ENCODE results near the gene ZNRD2.

The ZNRD2 gene

DNA sequence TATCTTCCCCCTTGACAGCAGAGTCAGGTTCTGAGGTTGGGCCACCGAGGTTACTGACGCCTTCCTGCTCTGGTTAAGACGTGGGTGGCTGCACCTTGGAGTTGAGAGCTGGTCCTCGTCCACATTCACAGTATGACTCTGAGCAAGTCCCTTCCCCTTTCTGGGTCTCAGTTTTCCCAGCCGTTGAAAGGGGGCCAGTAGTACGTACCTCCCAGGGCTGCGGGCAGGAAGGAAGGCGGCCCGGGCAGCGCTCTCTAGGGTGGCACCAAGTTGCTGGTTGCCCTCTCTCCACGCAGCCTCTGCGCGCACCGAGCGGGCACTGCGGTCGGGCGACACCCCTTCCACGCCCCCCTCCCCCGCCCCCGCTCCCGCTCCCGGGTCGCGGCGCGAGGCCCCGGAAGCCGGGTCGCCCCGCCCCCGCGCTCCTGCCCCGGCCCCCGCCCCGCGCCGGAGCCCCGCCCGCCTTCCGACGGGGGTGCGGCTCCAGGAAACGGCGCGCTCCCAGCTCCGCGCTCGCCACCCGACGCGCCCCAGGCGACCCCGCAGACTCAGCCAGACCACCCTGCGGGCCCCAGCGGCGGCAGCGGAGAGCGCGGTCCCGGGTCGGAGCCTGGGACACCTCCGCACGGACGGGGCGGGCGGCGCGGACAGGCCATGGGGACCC is 5.4 kb downstream of the ZNRD2 start, which contains the start of gene EHBP1L1:
EHBP1L1 (plus strand) TSS at position 486 of the 664 bp plus-strand sequence. CDS start 250 bp downstream, outside the sequence.
- TF ChIP-seq FOXP2 (optimal IDR thresholded peaks at IDR 0.05; ENCODE audit: borderline replicate concordance, extremely low read depth, extremely low read length, insufficient read depth) (no peak), TAF1 (IDR thresholded peaks at IDR 0.05; ENCODE audit: borderline replicate concordance, insufficient read depth, low read length) (no peak), POLR2AphosphoS5 (IDR thresholded peaks at IDR 0.05; ENCODE audit: low read depth, low read length) (no peak), SIN3A (IDR thresholded peaks at IDR 0.05; ENCODE audit: borderline replicate concordance, insufficient read depth, low read length) (no peak; the same call in 1 of the 2 replicates), REST (IDR thresholded peaks at IDR 0.05; ENCODE audit: insufficient read depth in 1 of 2, low read depth in 2 of 2, low read length in 2 of 2) (no peak)

DNA sequence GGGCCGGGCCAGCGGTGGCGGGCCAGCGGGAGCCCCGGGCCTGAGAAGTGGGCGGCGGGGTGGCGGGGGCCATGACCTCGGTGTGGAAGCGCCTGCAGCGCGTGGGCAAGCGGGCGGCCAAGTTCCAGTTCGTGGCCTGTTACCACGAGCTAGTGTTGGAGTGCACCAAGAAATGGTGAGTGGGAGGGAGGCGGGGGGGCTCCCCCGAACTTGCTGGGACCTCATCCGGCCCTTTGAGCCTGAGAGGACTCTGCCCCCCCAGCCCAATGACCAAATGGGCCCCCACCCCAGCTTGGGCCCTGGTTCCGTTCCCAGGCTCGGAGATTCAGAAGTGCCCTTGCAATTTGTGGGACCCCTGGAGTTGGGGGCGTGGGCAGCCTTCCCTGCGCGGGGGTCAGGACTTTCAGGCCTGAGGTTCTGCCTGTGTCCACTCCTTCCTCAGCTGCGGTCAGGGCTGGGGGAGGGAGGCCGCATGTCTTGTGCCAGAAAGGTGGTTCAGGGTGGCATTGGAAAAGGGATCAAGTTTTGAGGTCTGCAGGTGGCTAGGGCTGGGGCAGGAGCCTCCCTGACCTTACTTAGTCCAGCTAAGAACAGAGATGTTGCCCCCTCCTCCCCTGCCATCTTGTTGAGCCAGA is 6.1 kb downstream of the ZNRD2 start:
- no peak for TF ChIP-seq REST (IDR thresholded peaks at IDR 0.05; ENCODE audit: insufficient read depth in 1 of 2, low read depth in 2 of 2, low read length in 2 of 2)
- TF ChIP-seq SIN3A (IDR thresholded peaks at IDR 0.05; ENCODE audit: borderline replicate concordance, insufficient read depth, low read length) = no peak
- no peak for TF ChIP-seq TAF1 (IDR thresholded peaks at IDR 0.05; ENCODE audit: borderline replicate concordance, insufficient read depth, low read length)
- TF ChIP-seq POLR2AphosphoS5 (IDR thresholded peaks at IDR 0.05; ENCODE audit: low read depth, low read length) = no peak
- TF ChIP-seq FOXP2 (optimal IDR thresholded peaks at IDR 0.05; ENCODE audit: borderline replicate concordance, extremely low read depth, extremely low read length, insufficient read depth) = no peak

DNA sequence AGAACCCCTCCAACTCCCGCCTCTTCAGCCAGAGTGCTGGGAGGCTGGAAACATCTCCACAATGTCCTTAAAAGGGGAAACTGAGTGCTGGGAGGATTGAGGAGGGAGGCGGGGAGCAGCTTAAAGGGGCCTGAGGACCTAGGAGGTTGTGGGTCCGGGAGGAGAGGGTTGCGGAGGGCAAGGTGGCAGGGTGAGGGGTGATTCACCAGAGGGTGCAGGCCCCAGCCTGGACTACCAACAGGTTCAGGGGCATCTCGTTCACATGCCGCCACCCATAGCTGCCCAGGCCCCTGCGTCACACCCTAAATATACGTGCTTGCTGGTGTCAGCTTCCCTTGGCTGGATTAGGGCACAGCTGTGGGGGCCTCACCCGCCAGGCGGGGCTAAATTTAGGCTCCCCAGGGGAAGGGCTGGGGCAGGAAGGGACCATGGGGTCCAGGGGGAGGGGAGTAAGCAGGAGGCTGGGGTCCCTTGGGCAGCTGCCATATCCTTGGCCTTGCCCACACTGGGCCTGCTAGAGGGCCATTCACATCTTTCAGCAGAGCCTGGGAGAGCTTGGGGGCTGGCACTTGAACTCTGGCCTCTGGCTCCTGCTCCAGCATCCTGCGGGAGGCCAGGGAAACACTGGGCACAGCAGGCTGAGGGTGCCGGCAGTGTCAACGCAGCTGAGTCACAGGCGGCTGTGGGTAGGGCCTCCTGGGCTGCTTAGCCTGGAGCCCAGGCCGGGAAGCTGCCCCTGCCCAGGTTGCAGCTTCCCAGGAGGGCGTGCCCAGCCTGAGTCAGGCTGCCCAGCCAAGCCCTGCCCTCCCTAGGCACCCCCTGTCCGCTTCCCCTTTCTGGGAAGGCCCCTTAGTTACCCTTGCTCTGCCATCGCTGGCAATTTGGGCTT is 6.8 kb downstream of the ZNRD2 start:
- TF ChIP-seq TAF1 (IDR thresholded peaks at IDR 0.05; ENCODE audit: borderline replicate concordance, insufficient read depth, low read length) = no peak
- no peak for TF ChIP-seq POLR2AphosphoS5 (IDR thresholded peaks at IDR 0.05; ENCODE audit: low read depth, low read length)
- no peak for TF ChIP-seq SIN3A (IDR thresholded peaks at IDR 0.05; ENCODE audit: borderline replicate concordance, insufficient read depth, low read length)
- no peak for TF ChIP-seq FOXP2 (optimal IDR thresholded peaks at IDR 0.05; ENCODE audit: borderline replicate concordance, extremely low read depth, extremely low read length, insufficient read depth)
- TF ChIP-seq REST (IDR thresholded peaks at IDR 0.05; ENCODE audit: insufficient read depth in 1 of 2, low read depth in 2 of 2, low read length in 2 of 2) = no peak

DNA sequence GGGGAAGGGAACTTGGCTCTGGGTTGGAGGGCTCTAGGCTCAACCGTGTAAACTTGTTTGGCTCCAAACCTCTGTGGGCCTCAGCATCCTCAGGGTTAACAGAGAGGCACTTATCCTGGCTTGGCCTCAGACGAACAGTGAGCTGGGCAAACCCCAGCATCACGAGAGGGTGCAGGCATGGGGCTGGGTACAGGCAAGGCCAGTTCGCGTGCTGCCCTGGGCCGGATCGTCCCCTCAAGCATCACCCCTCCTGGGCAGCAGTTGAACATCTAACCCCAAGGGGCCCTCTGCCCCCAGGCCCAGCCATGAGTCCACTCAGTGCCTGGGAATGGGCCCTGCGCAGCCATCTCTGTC is 7.5 kb downstream of the ZNRD2 start:
- no peak for TF ChIP-seq TAF1 (IDR thresholded peaks at IDR 0.05; ENCODE audit: borderline replicate concordance, insufficient read depth, low read length)
- TF ChIP-seq FOXP2 (optimal IDR thresholded peaks at IDR 0.05; ENCODE audit: borderline replicate concordance, extremely low read depth, extremely low read length, insufficient read depth) = no peak
- TF ChIP-seq POLR2AphosphoS5 (IDR thresholded peaks at IDR 0.05; ENCODE audit: low read depth, low read length) = no peak
- TF ChIP-seq SIN3A (IDR thresholded peaks at IDR 0.05; ENCODE audit: borderline replicate concordance, insufficient read depth, low read length) = no peak
- no peak for TF ChIP-seq REST (IDR thresholded peaks at IDR 0.05; ENCODE audit: insufficient read depth in 1 of 2, low read depth in 2 of 2, low read length in 2 of 2)
